SK-N-SH treated with all-trans-retinoic acid at 6 μM for 48 hours (cell line): ENCODE measurements around the gene NCAPG2.

Source experiments
- ARNTL ChIP-seq: fragments of 450-650 bp; formaldehyde crosslinking; IDR thresholded peaks from 2 replicates; pipeline ENCODE4 v1.5.0; 2020; ENCODE audit warnings: low read depth, mild to moderate bottlenecking, moderate library complexity, borderline replicate concordance
- BACH2 ChIP-seq: fragments of 250-450 bp; sonication (Bioruptor Pico); IDR thresholded peaks from 2 replicates; pipeline ENCODE4 v1.9.0; 2021; ENCODE audit warnings: mild to moderate bottlenecking, borderline replicate concordance
- CREB5 ChIP-seq: fragments of 250-450 bp; sonication (Bioruptor Pico); IDR thresholded peaks from 2 replicates; pipeline ENCODE4 v1.5.1; 2020; ENCODE audit warnings: low read depth, mild to moderate bottlenecking, moderate library complexity
- CSRNP3 ChIP-seq: fragments of 250-450 bp; sonication (Bioruptor Pico); IDR thresholded peaks from 2 replicates; pipeline ENCODE4 v1.5.1; 2021; ENCODE audit warnings: mild to moderate bottlenecking, moderate library complexity
- PATZ1 ChIP-seq: fragments of 250-450 bp; sonication (Bioruptor Pico); IDR thresholded peaks from 2 replicates; pipeline ENCODE4 v1.8.0; 2020; ENCODE audit warnings: mild to moderate bottlenecking, moderate library complexity, borderline replicate concordance
- RARB ChIP-seq: fragments of 250-450 bp; sonication (Bioruptor Pico); IDR thresholded peaks from 2 replicates; pipeline ENCODE4 v1.8.0; 2021; ENCODE audit warnings: mild to moderate bottlenecking, moderate library complexity
- TCF4 ChIP-seq: fragments of 250-450 bp; sonication (Bioruptor Pico); IDR thresholded peaks from 2 replicates; pipeline ENCODE4 v1.8.0; 2021; ENCODE audit warnings: mild to moderate bottlenecking, moderate library complexity, borderline replicate concordance
- TSHZ2 ChIP-seq: fragments of 250-450 bp; sonication (Bioruptor Pico); IDR thresholded peaks from 2 replicates; pipeline ENCODE4 v1.5.0; 2020; ENCODE audit warnings: mild to moderate bottlenecking, moderate library complexity
- ZC3H10 ChIP-seq: fragments of 250-450 bp; sonication (Bioruptor Pico); IDR thresholded peaks from 2 replicates; pipeline ENCODE4 v1.5.1; 2021; ENCODE audit warnings: mild to moderate bottlenecking, moderate library complexity
- ZFP3 ChIP-seq: fragments of 250-450 bp; sonication (Bioruptor Pico); IDR thresholded peaks from 2 replicates; pipeline ENCODE4 v1.5.0; 2020; ENCODE audit warnings: mild to moderate bottlenecking, moderate library complexity
- ZFP30 ChIP-seq: fragments of 450-650 bp; formaldehyde crosslinking; IDR thresholded peaks from 2 replicates; pipeline ENCODE4 v1.5.0; 2022; ENCODE audit warnings: mild to moderate bottlenecking, moderate library complexity
- ZNF565 ChIP-seq: fragments of 450-650 bp; formaldehyde crosslinking; conservative IDR thresholded peaks from 2 replicates; pipeline ENCODE4 v1.5.0; 2020; ENCODE audit warnings: low read depth, mild to moderate bottlenecking, moderate library complexity

GRCh38 chr7:158620418-158620817 lies 84.2 kb downstream of the NCAPG2 start:
- TF ChIP-seq ZC3H10 (CRISPR knock-in tag) (no peak), TCF4 (CRISPR knock-in tag) (no peak), ZNF565 (CRISPR knock-in tag) (no peak), RARB (CRISPR knock-in tag) (no peak), ZFP30 (no peak), ARNTL (no peak), TSHZ2 (no peak), ZFP3 (CRISPR knock-in tag) (no peak), PATZ1 (CRISPR knock-in tag) (no peak), CREB5 (no peak), CSRNP3 (no peak), BACH2 (no peak)
